ENCODE data around the gene SLC26A11.

DNA sequence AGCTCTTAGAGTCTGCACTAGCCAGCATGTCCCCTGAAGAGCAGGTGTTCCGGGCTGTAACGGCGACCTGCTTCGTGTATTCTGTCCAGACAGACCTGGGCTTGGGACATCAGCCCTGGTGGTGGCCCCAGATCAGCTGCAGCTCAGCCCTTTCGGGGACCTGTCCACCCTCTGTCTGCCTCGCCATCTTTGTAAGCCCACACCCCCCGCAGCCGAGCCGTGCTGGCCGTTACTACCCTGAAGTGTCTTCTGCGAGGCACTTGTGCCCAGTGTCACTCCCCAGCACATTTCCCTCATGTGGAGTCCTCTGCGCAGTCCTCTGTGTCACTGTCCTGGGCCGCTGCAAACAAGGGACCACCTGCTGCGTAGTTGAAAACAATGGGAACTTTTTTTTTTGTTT is 40.0 kb upstream of the SLC26A11 start:
- TF ChIP-seq EZH2 (IDR thresholded peaks at IDR 0.05; ENCODE audit: insufficient read depth, poor library complexity, severe bottlenecking) (no peak), EZH2phosphoT487 (IDR thresholded peaks at IDR 0.05; ENCODE audit: insufficient read depth, low read depth) (no peak)
